ENCODE results near the gene NME5. TPM values are rescaled to one million over a fixed set of nuclear protein-coding genes. Genes with fewer than 3 reads are reported as not detected.
"Not testable (repeated sequence)": the region's sequence is repeated elsewhere in the genome, so short reads cannot be mapped to it uniquely, and the experiment has no call there.

Gene NME5, protein sequence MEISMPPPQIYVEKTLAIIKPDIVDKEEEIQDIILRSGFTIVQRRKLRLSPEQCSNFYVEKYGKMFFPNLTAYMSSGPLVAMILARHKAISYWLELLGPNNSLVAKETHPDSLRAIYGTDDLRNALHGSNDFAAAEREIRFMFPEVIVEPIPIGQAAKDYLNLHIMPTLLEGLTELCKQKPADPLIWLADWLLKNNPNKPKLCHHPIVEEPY
- 1.8 and 2.6 TPM in 2 replicates for total RNA-seq (2014; rRNA removed; shearing (Covaris generic))

DNA sequence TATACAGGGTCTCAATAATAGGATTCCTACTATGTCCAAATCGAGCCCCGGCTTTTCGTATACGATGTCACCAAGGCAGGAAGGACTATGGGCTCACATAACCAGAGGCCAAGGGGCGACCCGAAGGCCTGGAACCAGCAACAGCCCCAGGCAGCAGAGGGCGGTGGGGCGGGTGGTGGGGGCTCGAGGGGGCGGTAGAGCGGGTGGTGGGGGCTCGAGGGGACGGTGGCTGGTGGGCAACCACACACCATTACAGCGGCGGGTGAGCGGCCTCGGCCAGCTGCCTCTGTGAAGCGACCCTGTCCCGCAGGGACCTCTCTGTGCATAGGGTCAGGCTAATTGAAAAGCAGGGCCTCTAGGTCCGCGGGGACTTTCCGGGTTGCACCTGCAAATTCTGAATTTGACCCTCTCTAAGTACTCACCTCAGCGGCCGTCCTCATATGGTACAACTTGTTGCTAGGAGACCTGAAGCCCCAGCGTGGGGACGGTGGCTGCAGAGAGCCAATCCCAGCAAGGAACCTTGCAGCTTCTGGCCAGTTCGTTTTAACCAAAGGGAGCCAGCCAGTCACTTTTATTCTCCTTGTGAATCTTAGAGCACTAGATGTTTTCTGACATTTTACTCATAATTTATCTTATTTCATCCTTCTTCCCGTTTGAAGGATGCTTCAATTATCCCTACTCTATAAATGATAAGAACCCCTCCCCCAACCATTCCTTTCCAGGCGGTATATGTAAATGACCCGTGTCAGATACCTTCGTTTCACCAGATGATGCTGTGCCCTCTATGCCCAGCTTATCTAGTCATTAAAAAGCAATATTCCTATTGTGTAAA lies at the start of gene NME5:
Gene NME5, minus strand, starts transcription at position 480 of the 832 bp plus-strand sequence. CDS start 648 bp downstream, outside the sequence.
- no peak for DNase-seq (ENCODE audit: low spot score)

DNA sequence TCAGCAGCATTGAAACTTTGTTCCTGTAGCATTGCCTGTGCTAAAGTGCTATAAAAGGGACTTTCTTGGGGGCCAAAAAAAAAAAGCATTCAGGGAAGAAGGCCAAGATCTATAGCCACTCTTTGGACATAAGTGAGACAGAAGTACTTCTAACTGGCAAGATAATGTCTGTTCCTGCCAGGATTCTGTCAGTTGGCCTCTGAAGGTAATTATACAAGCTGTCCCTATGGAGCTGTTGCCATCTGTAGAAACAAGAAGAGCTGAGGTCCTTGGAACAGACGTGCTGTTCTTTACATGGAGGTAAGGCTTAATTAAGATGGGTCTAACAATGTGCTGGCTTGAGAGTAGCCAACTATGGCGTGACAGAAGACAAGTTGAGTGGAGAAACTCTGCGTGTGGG lies 49.4 kb upstream of the NME5 start:
- no peak for DNase-seq (ENCODE audit: low spot score)

DNA sequence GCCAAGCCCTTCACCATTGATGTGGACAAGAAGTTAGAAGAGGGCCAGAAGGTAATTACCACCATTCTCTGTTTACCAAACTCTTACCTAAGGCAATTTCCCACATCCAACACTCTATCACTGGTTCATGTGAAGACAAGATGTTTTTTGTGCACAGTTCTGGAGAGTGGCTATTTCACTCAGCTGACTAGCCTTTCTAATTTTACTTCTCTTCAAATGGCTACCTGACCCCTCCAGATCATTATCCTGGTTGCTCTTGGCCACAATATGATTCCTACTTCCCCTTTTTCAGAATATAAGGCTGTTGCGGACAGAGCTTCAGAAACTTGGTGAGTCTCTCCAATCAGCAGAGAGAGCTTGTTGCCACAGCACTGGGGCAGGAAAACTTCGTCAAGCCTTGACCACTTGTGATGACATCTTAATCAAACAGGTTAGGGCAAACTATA lies 46.8 kb upstream of the NME5 start:
- DNase-seq (ENCODE audit: low spot score): no peak

DNA sequence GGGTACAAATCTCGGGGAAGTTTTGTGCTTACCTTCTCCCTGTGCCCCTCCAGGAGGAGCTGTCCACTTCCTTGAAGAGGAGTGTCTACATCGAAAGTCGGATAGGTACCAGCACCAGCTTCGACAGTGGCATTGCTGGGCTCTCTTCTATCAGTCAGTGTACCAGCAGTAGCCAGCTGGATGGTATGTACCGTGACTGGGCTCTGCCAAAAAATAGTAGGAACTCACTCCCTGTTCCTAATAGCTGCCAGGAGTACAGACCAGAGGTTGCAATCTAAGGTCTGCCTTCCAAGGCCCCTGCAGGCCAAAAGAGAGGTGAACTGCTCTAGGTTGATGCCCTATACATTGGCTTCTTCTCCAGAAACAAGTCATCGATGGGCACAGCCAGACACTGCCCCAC lies 43.6 kb upstream of the NME5 start:
- DNase-seq (ENCODE audit: low spot score): no peak

DNA sequence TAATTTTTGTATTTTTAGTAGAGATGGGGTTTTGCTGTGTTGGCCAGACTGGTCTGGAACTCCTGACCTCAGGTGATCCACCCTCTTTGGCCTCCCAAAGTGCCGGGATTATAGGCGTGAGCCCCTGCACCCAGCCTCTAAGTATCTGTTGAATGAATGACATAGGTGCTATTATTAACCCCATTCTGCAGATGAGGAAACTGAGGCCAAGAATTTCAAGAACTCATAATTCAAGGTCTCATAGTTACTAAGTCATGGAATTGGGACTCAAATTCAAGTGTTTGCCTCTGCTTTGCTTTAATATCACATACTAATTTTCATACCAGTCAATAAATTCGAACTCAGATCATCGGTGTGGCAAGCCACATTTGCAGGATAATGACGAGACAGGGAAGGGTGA lies 41.6 kb upstream of the NME5 start:
- no peak for DNase-seq (ENCODE audit: low spot score)

DNA sequence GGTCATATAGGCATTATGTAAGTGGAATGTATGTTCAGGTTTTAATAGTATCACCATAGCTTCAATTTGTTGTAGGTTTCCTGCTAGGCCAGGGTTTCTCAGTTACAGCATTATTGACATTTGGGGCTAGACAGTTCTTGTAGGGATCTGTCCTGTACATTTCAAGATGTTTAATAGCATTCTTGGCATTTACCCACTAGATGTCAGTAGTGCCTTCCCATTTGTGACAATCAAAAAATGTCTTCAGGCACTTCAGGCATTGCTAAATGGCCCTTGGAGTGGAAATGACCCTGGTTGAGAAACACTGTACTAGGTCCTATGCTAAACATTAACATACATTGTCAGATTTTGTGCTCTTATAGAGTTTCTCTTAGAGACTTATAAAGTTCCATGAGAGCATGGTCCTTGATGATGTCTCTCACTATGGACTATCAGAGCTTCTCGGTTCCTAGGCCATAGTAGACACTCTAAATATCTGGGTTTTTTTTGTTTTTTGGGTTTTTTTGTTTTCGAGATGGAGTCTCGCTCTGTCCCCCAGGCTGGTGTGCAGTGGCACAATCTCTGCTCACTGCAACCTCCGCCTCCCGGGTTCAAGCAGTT lies 41.1 kb upstream of the NME5 start:
- DNase-seq (ENCODE audit: low spot score): peak; percentile 81

DNA sequence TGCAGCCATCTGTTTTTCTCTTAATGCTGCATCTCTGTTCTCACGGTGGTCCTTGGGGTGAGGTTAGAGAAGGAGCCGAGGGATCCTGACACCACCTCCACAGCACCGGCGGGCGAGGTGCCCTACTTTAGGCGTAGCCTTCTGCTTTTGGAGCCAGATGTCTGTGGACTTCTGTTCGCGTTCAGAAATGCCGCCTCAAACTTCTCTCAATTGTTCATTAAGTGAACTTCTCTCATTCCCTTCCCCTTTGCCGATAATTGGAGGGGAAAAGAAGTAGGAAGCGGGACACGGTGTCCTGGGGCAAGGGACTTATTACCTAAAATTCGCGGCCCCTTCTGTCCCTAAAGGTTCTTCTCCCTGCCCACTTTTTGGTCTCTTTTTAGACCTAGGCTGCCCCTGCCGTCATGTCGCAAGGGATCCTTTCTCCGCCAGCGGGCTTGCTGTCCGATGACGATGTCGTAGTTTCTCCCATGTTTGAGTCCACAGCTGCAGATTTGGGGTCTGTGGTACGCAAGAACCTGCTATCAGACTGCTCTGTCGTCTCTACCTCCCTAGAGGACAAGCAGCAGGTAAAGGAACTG lies 40.1 kb upstream of the NME5 start:
- no peak for DNase-seq (ENCODE audit: low spot score)

DNA sequence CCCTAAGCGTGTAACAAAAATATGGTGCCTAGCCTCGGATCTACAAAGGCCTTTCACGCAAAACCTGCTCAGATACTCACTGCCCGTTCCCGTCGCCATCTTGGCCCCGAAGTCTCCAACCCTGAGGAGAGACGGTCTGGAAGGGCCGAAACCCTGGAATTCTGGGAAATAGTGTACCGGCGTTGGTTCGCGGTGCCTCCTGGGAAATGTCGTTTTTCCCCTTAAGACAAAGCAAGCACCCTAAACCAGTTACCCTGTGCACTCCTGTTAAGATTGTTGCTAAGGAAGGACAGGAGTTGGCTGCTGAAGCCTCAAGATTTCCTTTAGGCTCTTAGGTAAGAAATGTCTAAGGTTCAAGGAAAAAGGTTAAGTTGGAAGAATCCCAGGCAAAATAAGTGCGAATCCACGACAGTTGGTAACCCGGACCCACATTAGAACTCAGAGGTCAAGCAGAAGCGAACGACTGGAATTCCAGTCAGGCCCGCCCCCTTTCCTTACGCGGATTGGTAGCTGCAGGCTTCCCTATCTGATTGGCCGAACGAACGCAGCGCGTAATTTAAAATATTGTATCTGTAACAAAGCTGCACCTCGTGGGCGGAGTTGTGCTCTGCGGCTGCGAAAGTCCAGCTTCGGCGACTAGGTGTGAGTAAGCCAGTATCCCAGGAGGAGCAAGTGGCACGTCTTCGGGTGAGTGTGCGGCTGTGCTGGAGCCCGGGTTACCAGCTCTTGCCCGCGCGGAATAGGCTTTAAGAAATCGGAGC lies 39.5 kb upstream of the NME5 start, which contains the start of the genes BRD8 and KIF20A:
Gene BRD8, minus strand, starts transcription at position 115 of the 761 bp plus-strand sequence. Its CDS starts 16 bp downstream, at position 99.
Gene KIF20A, plus strand, starts transcription at position 597 of the 761 bp plus-strand sequence. CDS start 569 bp downstream, outside the sequence.
- DNase-seq (ENCODE audit: low spot score): peak; percentile 99

DNA sequence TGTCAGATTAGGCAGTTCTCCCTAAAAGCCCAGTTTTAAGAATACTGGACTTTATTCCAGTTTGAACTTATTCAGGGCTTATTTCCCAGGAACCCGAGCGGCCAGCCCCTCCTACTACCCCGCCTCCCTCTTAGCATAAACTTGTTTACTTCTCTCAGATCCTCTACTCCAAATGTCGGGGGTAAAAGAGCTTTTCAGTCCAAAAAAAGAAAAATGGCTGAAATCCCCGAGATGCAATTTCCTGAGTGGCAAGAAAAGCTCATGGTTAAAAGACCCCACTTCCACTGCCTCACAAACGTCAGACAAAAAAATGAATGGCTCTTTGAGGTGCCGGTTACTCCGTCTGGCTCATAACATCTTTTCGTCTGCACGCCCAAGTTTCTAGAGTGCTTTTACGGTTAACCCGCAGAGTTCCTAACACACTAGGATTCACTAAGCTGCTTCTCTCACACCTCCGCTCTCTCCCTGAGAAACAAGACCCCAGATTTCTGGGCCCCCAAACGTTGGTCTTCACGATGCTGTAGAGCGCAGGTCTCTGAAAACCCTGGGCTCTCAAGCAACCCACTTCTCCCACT lies 38.8 kb upstream of the NME5 start:
- DNase-seq (ENCODE audit: low spot score): peak; percentile 39

DNA sequence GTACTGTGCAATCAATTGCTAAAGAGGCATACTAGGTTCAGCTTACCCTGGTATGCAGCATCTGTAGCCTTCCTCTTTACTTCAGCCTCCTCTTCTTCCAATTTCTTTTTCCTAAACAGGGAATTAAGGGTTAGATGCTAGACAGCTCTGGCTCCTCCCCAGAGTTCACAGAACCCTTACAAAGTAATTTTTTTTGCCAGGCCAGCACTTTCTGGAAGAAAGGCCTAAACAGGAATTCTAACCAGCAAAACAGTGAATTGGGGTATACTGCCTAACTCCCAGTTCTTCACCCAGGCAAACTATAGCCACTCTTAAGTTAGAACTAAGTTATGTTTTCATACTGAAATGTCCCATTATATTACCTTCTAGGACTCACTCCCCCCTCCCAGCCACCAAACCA lies 31.1 kb upstream of the NME5 start:
- no peak for DNase-seq (ENCODE audit: low spot score)

DNA sequence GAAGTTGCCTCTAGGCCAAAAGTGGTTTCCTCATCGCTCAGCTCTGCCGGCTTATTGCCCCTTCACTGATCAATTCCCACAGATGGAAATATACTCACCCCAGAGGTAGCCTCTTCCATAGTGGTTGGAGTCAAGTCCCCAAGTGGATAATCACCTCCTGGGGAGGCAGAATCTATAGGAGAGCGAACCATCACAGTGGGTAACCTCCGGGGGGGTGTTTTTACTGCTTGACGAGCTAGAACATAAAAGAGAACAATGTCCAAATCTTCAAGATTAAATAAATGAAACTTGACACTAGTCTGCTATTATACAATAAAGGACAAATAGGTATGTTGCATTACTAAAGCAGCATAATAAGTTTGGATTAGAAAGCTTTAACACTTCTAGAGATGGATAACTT lies 29.9 kb upstream of the NME5 start:
- no peak for DNase-seq (ENCODE audit: low spot score)

DNA sequence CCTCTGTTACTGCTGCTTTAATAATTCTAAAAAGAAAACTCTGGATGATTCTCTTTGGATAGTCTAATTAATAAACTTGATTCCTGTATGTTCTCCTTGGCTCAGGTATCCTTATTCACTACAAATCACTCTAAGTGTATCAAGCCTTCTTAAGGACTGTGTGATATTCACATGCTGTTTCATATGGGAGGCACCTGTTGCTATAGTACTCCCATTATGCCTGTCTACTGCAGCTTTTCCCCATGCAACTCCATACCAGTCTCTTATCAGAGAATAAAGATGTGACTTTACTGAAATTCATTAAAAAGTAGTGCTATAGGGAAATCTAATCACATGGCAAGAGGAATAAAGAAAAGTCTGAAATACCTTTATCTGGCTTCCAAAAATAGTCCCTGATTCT lies 24.5 kb upstream of the NME5 start:
- no peak for DNase-seq (ENCODE audit: low spot score)

DNA sequence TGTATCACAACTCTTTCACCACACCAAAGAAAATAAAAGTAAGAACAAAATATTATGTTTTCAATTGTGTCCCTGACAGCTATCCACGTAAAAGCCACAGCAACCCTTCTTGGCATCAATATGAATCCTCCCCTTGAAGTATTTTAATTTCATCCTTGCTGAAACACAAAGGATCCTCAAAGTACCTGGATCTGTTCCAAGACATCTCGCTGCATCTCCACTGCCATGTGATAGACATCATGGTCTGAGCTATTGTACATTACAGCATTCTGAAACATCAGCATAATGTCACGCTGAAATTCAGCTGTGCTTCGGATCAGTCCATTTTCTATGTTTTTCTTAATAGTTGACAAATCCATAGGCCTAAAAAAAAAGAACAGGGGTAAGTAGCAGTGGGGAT lies 21.5 kb upstream of the NME5 start:
- DNase-seq (ENCODE audit: low spot score): no peak

DNA sequence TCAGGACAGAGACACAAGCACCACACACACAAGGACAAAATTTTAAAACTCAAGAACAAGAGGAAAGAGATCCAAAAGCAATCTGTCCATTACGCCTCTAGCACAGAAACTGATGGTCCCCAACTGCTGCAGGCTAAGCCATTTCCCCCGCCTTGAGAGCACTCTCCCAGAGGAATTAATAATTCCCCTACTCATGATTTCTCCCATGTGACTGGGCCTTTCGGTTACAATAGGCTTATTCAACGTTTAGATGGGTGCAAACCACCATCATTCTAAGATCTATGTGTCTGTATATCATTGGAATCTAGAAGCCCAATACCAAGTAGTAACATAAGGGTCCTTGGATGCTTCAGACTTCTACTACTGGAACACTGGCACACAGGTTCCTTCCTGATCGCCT lies 20.4 kb upstream of the NME5 start:
- DNase-seq (ENCODE audit: low spot score): no peak

DNA sequence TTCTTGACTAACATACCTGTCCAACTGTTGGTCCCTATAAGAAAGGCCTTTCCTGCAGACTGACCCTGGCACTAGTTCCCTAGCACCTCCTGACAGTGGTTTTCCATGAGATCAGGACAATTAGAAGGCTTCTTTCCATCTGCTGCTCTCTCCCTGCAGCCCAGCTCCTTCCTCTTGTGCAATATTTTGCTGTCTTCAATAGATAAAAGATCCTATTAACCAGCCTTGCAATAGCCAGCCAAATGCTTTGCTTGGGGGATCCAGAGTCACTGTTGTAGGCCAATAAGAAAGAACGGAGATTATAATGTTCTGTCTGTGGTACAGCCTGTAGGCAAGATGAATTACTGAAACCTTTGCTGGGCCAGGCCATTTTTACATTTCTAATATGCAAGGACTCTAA lies 18.4 kb upstream of the NME5 start:
- DNase-seq (ENCODE audit: low spot score): no peak

DNA sequence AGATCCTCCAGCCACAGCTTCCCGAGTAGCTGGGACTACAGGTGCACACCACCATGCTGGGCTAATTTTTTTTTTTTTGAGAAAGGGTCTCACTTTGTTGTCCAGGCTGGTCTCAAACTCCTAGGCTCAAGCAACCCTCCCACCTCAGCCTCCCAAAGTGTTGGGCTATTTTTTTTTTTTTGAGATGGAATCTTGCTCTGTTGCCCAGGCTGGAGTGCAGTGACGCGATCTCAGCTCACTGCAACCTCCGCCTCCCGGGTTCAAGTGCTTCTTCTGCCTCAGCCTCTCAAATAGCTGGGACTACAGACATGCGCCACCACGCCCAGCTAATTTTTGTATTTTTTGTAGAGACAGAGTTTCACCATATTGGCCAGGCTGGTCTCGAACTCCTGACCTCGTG lies 16.7 kb upstream of the NME5 start:
- DNase-seq (ENCODE audit: low spot score): not testable (repeated sequence)

DNA sequence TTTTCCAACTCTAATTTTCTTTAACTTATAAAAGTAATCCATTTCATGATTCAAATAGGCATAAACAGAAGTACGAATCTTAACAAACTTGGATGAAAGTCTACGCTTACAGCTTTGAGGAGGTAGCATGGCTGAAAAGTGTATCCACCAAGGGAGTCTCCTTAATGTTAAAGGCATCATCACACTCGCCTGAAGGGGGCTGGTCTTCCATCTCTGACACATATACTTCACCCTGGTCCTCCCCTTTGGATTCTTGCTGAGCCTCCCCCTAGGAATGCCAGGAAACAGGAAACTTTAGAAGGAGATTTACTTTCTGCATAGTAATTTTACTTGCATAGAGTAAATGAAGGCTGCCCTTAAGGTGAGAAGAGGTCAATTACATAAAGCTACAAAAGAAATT lies 10.3 kb upstream of the NME5 start:
- peak; percentile 60 for DNase-seq (ENCODE audit: low spot score)

DNA sequence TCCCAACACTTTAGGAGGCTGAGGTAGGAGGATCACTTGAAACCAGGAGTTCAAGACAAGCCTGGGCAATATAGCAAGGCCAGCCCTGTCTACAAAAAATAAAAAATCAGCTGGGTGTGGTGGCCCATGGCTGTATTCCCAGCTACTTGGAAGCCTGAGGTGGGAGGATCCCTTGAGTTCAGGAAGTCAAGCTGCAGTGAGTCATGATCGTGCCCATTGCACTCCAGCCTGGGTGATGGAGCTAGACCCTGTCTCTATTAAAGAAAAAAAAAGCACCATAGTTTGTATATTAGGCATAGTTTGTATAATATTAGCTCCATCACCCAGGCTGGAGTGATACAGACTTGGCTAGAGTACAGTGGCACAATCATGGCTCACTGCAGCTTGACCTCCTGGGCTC lies 9.6 kb upstream of the NME5 start:
- peak; percentile 87 for DNase-seq (ENCODE audit: low spot score)

DNA sequence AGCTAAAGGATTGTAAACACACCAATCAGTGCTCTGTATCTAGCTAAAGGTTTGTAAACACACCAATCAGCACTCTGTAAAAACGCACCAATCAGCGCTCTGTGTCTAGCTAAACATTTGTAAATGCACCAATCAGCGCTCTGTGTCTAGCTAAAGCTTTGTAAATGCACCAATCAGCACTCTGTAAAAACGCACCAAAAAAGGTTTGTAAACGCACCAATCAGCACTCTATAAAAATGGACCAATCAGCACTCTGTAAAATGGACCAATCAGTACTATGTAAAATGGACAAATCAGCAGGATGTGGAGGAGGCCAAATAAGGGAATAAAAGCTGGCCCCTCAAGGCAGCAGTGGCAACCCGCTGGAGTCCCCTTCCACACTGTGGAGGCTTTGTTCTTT lies 4.3 kb upstream of the NME5 start:
- not testable (repeated sequence) for DNase-seq (ENCODE audit: low spot score)

DNA sequence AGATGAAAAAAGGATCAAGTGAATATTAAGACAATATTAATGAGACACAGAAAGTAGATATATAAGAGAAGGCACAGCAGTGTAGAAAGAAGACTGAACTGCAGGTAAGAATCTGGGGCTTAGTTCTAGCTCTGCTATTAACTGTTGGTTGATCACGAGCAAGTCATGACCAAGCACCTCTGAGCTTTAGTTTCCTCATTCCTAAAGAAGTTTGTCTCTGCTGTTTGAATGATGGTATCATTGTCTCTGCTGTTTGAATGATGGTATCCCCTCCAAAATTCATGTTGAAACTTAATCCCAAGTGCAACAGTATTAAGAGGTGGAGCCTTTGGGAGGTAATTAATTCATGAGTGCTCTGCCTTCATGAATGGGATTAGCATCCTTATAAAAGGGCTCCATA lies 2.5 kb upstream of the NME5 start:
- DNase-seq (ENCODE audit: low spot score): no peak

DNA sequence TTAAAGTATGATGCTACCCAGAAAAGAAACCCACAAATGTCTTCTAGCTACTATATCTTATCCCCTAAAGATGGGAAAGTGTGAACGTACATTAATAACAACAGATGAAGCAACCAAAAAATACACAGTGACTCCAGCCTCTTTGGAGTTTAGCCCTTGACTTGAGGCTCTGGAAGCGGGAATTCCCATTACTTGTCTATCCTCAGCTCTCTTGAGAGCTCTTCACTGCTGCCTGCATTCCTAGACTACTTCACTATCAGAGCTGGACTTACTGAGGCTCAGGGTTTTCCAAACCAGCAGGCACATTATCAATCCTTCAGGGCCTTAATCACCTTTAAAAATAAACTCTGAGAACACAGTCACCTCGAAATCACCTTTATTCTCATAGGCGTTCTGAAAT lies 1.0 kb upstream of the NME5 start:
- DNase-seq (ENCODE audit: low spot score): no peak
